Right lobe of liver (tissue), 4 donors: ENCODE results near the gene PUS7L.

Source experiments
- CTCF ChIP-seq, 4 donors: fragments of 200-600 bp in 3 of 4; fragments of 450-650 bp in 1 of 4; IDR thresholded peaks; one replicate each; pipeline versions ENCODE4 v1.5.1 to v1.8.0; 2016 to 2022; ENCODE audit warnings: antibody characterized with exemption in 4 of 4, mild to moderate bottlenecking in 2 of 4
- POLR2A ChIP-seq: fragments of 450-650 bp; IDR thresholded peaks from one replicate; pipeline ENCODE4 v1.6.1; 2017; ENCODE audit warnings: antibody characterized with exemption, mild to moderate bottlenecking
- donor health status: DM: no; HTN: no; CAD: no.
- donor health status: DM: no; HTN: no; CAD: no.
- donor health status: DM: no; HTN: yes; CAD: no.

DNA sequence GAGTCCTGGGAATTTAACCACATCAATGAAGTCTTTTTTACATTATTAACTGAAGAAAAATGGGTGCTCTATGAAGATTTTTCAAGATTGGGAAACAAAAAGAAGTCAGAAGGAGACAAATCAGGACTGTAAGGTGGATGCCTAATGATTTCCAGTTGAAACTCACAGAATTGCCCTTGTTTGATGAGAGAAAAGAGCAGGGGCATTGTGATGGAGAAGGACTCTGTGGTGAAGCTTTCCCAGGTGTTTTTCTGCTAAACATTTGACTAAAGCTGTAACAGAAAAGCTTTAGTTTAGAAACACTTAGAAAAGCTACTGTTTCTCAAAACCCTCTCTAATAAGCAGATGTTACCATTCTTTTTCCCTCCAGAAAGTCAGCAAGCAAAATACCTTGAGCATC is 5.9 kb upstream of the PUS7L start:
- TF ChIP-seq CTCF (IDR thresholded peaks at IDR 0.05) (no peak), POLR2A (no peak)
